ENCODE data around the gene RENBP.

GRCh38 chrX:153973127-153974002, 28.9 kb upstream of the RENBP start:
- TF ChIP-seq POLR2A (IDR thresholded peaks at IDR 0.05; ENCODE audit: low read depth, low read length) (no peak), POLR2AphosphoS5 (IDR thresholded peaks at IDR 0.05; ENCODE audit: low read depth, low read length) (0 out of 2 replicates have a peak, but pooled peaks have one; percentile 4)

Measured in GM12892 (cell line).